GM18907 (cell line): Measurements from ENCODE around the gene ASNS.

Experiments used
- ATAC-seq: cut with Tn5 transposase; IDR thresholded peaks from one replicate; pipeline ENCODE4 v1.9.1; 2021; ENCODE audit warnings: mild to moderate bottlenecking, moderate library complexity; ENCODE audit not compliant: unreplicated experiment

ASNS gene

GRCh38 chr7:97844036-97844435, 28.2 kb downstream of the ASNS start:
- no peak for ATAC-seq

- no peak for ATAC-seq
Observed at GRCh38 chr7:97842772-97843345, 29.3 kb downstream of the ASNS start.

GRCh38 chr7:97842006-97842405, 30.2 kb downstream of the ASNS start:
- no peak for ATAC-seq

- ATAC-seq, result peak; percentile 78
Observed at GRCh38 chr7:97835296-97836138, 36.7 kb downstream of the ASNS start.

GRCh38 chr7:97819161-97819560, 53.0 kb downstream of the ASNS start:
- no peak for ATAC-seq

- ATAC-seq, result no peak
Observed at GRCh38 chr7:97818066-97818663, 54.0 kb downstream of the ASNS start.
